H9 (cell line): ENCODE data around the gene RAB3IL1. TPM values are rescaled to one million over a fixed set of nuclear protein-coding genes. Genes with fewer than 3 reads are reported as not detected.

ENCODE experiments used
- DNase-seq: peaks from one replicate; pipeline ENCODE4 v3.0.0-alpha.2; 2017
- H2AFZ ChIP-seq: one replicate; pipeline ENCODE4 v1.6.1; 2013; ENCODE audit warnings: mild to moderate bottlenecking, low read length, control low read depth, moderate library complexity
- H2AK5ac ChIP-seq: 2 replicates; pipeline ENCODE4 v1.6.1; 2013; ENCODE audit warnings: low read length, control low read depth, mixed read lengths; ENCODE audit not compliant: insufficient read length
- H2BK120ac ChIP-seq: one replicate; pipeline ENCODE4 v1.6.1; 2013; ENCODE audit warnings: low read depth, mild to moderate bottlenecking, low read length, control low read depth, inconsistent platforms; ENCODE audit not compliant: poor library complexity, severe bottlenecking
- H2BK12ac ChIP-seq: 2 replicates; pipeline ENCODE4 v1.6.1; 2013; ENCODE audit warnings: low read length, control low read depth, mixed read lengths, low read depth; ENCODE audit not compliant: insufficient read length
- H2BK15ac ChIP-seq: 2 replicates; pipeline ENCODE4 v1.6.1; 2013; ENCODE audit warnings: low read depth, low read length, control low read depth
- H2BK20ac ChIP-seq: one replicate; pipeline ENCODE4 v1.6.1; 2013; ENCODE audit warnings: low read depth, mild to moderate bottlenecking, low read length, control low read depth, inconsistent platforms; ENCODE audit not compliant: poor library complexity, severe bottlenecking
- H2BK5ac ChIP-seq: 2 replicates; pipeline ENCODE4 v1.6.1; 2013; ENCODE audit warnings: low read length, control low read depth, mixed read lengths; ENCODE audit not compliant: insufficient read length
- H3K14ac ChIP-seq: 2 replicates; pipeline ENCODE4 v1.6.1; 2013; ENCODE audit warnings: low read length, control low read depth; ENCODE audit not compliant: insufficient read depth
- H3K18ac ChIP-seq: 2 replicates; pipeline ENCODE4 v1.6.1; 2013; ENCODE audit warnings: low read depth, mild to moderate bottlenecking, mixed read lengths, low read length, control low read depth; ENCODE audit not compliant: insufficient read length
- H3K23ac ChIP-seq: 2 replicates; pipeline ENCODE4 v1.6.1; 2013; ENCODE audit warnings: low read length, control low read depth, mixed read lengths, low read depth; ENCODE audit not compliant: insufficient read length
- H3K23me2 ChIP-seq: 2 replicates; pipeline ENCODE4 v1.6.1; 2013; ENCODE audit warnings: low read depth, mild to moderate bottlenecking, mixed read lengths, low read length, control low read depth; ENCODE audit not compliant: insufficient read length, poor library complexity, severe bottlenecking
- H3K27ac ChIP-seq: 2 replicates; pipeline ENCODE4 v1.5.1; 2013; ENCODE audit warnings: low read length, control low read depth, mixed read lengths, low read depth; ENCODE audit not compliant: insufficient read length
- H3K27me3 ChIP-seq: 2 replicates; pipeline ENCODE4 v1.6.1; 2013; ENCODE audit warnings: low read length, control low read depth, inconsistent platforms; ENCODE audit not compliant: insufficient read depth
- H3K4ac ChIP-seq: 2 replicates; pipeline ENCODE4 v1.6.1; 2013; ENCODE audit warnings: low read depth, mild to moderate bottlenecking, control low read depth, inconsistent platforms, low read length, moderate library complexity
- H3K4me1 ChIP-seq: 2 replicates; pipeline ENCODE4 v1.6.1; 2013; ENCODE audit warnings: low read length, control low read depth, inconsistent platforms; ENCODE audit not compliant: insufficient read depth
- H3K4me2 ChIP-seq: 2 replicates; pipeline ENCODE4 v1.6.1; 2013; ENCODE audit warnings: low read length, control low read depth, mixed read lengths; ENCODE audit not compliant: insufficient read length, insufficient read depth
- H3K56ac ChIP-seq: 2 replicates; pipeline ENCODE4 v1.6.1; 2013; ENCODE audit warnings: low read depth, mild to moderate bottlenecking, mixed read lengths, low read length, control low read depth; ENCODE audit not compliant: insufficient read length
- H3K79me1 ChIP-seq: 2 replicates; pipeline ENCODE4 v1.6.1; 2013; ENCODE audit warnings: low read depth, mild to moderate bottlenecking, moderate library complexity, low read length, control low read depth, inconsistent platforms; ENCODE audit not compliant: insufficient read depth, poor library complexity, severe bottlenecking
- H3K79me2 ChIP-seq: 2 replicates; pipeline ENCODE4 v1.6.1; 2013; ENCODE audit warnings: low read length, control low read depth, inconsistent platforms; ENCODE audit not compliant: insufficient read depth
- H3K9ac ChIP-seq: 2 replicates; pipeline ENCODE4 v1.6.1; 2013; ENCODE audit warnings: low read length, control low read depth, mixed read lengths; ENCODE audit not compliant: insufficient read length; ENCODE audit errors: extremely low read depth
- H3K9me3 ChIP-seq: one replicate; pipeline ENCODE4 v1.6.1; 2013; ENCODE audit warnings: low read depth, low read length, inconsistent platforms; ENCODE audit not compliant: control insufficient read depth
- H3T11ph ChIP-seq: one replicate; pipeline ENCODE4 v1.6.1; 2013; ENCODE audit warnings: mild to moderate bottlenecking, low read length, control low read depth, inconsistent platforms
- H4K20me1 ChIP-seq: one replicate; pipeline ENCODE4 v1.6.1; 2013; ENCODE audit not compliant: control insufficient read depth, insufficient read length, insufficient read depth
- H4K5ac ChIP-seq: 2 replicates; pipeline ENCODE4 v1.6.1; 2013; ENCODE audit warnings: low read depth, mild to moderate bottlenecking, mixed read lengths, low read length, control low read depth; ENCODE audit not compliant: insufficient read length
- H4K8ac ChIP-seq: replicated peaks from 2 replicates; pipeline ENCODE4 v1.6.1; 2013; ENCODE audit warnings: low read length, control low read depth, mixed read lengths, low read depth; ENCODE audit not compliant: insufficient read length
- H4K91ac ChIP-seq: 2 replicates; pipeline ENCODE4 v1.6.1; 2013; ENCODE audit warnings: low read depth, mild to moderate bottlenecking, moderate library complexity, mixed read lengths, low read length, control low read depth; ENCODE audit not compliant: insufficient read length
- H3K27ac Mint-ChIP-seq, 3 experiments: 2 replicates in 2 of 3; 3 replicates in 1 of 3; pipeline ENCODE4 v1.8.0; 2020 to 2021; ENCODE audit warnings: mixed read lengths in 3 of 3, mild to moderate bottlenecking in 1 of 3, moderate library complexity in 1 of 3
- H3K27me3 Mint-ChIP-seq: 2 replicates; pipeline ENCODE4 v1.8.0; 2021; ENCODE audit warnings: low read depth, mild to moderate bottlenecking, moderate library complexity, mixed read lengths
- H3K36me3 Mint-ChIP-seq, 3 experiments: 2 replicates in 2 of 3; 3 replicates in 1 of 3; pipeline ENCODE4 v1.8.0; 2020 to 2021; ENCODE audit warnings: low read depth in 3 of 3, mixed read lengths in 3 of 3; ENCODE audit not compliant: insufficient read depth in 1 of 3
- H3K4me1 Mint-ChIP-seq, 2 experiments: 2 replicates each; pipeline ENCODE4 v1.8.0; 2020; ENCODE audit warnings: mixed read lengths in 2 of 2
- H3K4me3 Mint-ChIP-seq, 2 experiments: 2 replicates in 1 of 2; 3 replicates in 1 of 2; pipeline ENCODE4 v1.8.0; 2020 to 2021; ENCODE audit warnings: mild to moderate bottlenecking in 2 of 2, mixed read lengths in 2 of 2, moderate library complexity in 1 of 2
- H3K9me3 Mint-ChIP-seq, 2 experiments: 2 replicates in 1 of 2; 3 replicates in 1 of 2; pipeline ENCODE4 v1.8.0; 2020; ENCODE audit warnings: mild to moderate bottlenecking in 2 of 2, mixed read lengths in 2 of 2, moderate library complexity in 1 of 2
- CTCF ChIP-seq: fragments of 200-600 bp; sonication (generic); conservative IDR thresholded peaks from 3 replicates; pipeline ENCODE4 v1.8.0; 2021; ENCODE audit warnings: antibody characterized with exemption, mild to moderate bottlenecking
- WGBS: extraction: QIAGEN DNeasy Blood & Tissue Kit; methylation state at CpG from one replicate; pipeline ENCODE4 v1.1.7; 2013; ENCODE audit warnings: missing lambda C conversion rate, low lambda C conversion rate, mixed read lengths; ENCODE audit not compliant: insufficient read length; ENCODE audit errors: extremely low coverage; 5-methylcytosine and 5-hydroxymethylcytosine counted together
- total RNA-seq: library from RNA; stranded (reverse); gene quantifications from 2 replicates; pipeline ENCODE4 v1.2.1, GENCODE V29; 2021

Gene RAB3IL1
- total RNA-seq, 1 experiment from 2014 or later, result 2.4 TPM

DNA sequence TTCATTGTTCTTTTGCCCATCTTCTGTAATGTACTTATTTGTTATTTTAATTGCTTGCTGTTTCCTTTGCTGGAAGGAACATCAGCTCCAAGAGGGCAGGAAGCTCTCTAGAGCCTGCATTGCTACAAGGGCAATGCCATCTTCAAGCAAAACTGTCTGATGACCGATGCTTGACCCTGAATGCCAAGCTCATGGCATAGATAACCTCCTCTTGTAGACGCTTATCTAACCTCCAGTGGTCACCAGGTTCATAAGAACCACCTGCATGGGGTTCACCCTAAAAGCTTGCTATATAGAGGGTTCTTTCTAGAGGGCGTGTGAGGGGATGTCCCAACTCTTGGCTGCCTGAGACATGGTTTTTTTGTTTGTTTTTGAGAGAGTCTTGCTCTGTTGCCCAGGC lies 42.5 kb downstream of the RAB3IL1 start:
- peaks cover 22% of the 10 kb centered on the region for H3K27me3 Mint-ChIP-seq
- no peak overlapping the region for H2BK5ac ChIP-seq
- H3K79me1 ChIP-seq, result no peaks in the 10 kb centered on the region
- H3K4me3 Mint-ChIP-seq, result no peak overlapping the region
- no peak overlapping the region for H4K91ac ChIP-seq
- peaks cover 0 to 3% (median 0%) of the 10 kb centered on the region in 3 experiments; a peak in 2 of 7 replicates for H3K36me3 Mint-ChIP-seq
- H3K27ac ChIP-seq, result no peak overlapping the region
- H2AK5ac ChIP-seq, result no peak overlapping the region
- no peak overlapping the region for H3K56ac ChIP-seq
- no peak overlapping the region for H2BK15ac ChIP-seq
- H2BK120ac ChIP-seq, result no peak overlapping the region
- H2BK20ac ChIP-seq, result no peak overlapping the region
- H2AFZ ChIP-seq, result no peak overlapping the region
- no peaks in the 10 kb centered on the region for H3K9me3 Mint-ChIP-seq
- no peak overlapping the region for H4K5ac ChIP-seq
- H3K4ac ChIP-seq, result no peak overlapping the region
- no peak overlapping the region for H3K23ac ChIP-seq
- no peaks in the 10 kb centered on the region for H4K20me1 ChIP-seq
- H3K18ac ChIP-seq, result no peak overlapping the region
- H3T11ph ChIP-seq, result no peak overlapping the region
- peaks cover 25 to 26% of the 10 kb centered on the region in 2 experiments for H3K4me1 Mint-ChIP-seq
- peaks cover 5% of the 10 kb centered on the region; the same call in 1 of the 2 replicates for H3K4me1 ChIP-seq
- TF ChIP-seq CTCF, result no peak
- no peak overlapping the region for H3K4me2 ChIP-seq
- no peak overlapping the region for H3K14ac ChIP-seq
- H3K27ac Mint-ChIP-seq, result no peak overlapping the region; a peak in 1 of 7 replicates
- no peak overlapping the region for H4K8ac ChIP-seq
- H3K27me3 ChIP-seq, result no peaks in the 10 kb centered on the region; the same call in 1 of the 2 replicates
- H3K23me2 ChIP-seq, result peaks cover under 1% of the 10 kb centered on the region
- H3K79me2 ChIP-seq, result no peaks in the 10 kb centered on the region
- WGBS, result no CpG with 5 or more reads among the region's 3 CpGs
- no peak overlapping the region for H3K9ac ChIP-seq
- DNase-seq, result no peak
- no peaks in the 10 kb centered on the region for H3K9me3 ChIP-seq
- no peak overlapping the region for H2BK12ac ChIP-seq
